KMS-11 (cell line): ENCODE data around the gene THPO.
"Not testable (repeated sequence)": the region's sequence is repeated elsewhere in the genome, so short reads cannot be mapped to it uniquely, and the experiment has no call there.

ENCODE experiments used
- H2AFZ ChIP-seq: fragments of 200-600 bp; sonication (generic); 2 replicates; pipeline ENCODE4 v1.6.1; 2016; ENCODE audit warnings: antibody characterized with exemption, mixed run types, low read depth
- H3K27ac ChIP-seq: fragments of 200-600 bp; sonication (generic); 2 replicates; pipeline ENCODE4 v1.6.1; 2016; ENCODE audit warnings: mild to moderate bottlenecking, mixed run types
- H3K27me3 ChIP-seq: fragments of 200-600 bp; sonication (generic); 2 replicates; pipeline ENCODE4 v1.6.1; 2017; ENCODE audit warnings: mild to moderate bottlenecking, low read depth, mixed run types, moderate library complexity; ENCODE audit not compliant: insufficient read depth
- H3K36me3 ChIP-seq: fragments of 200-600 bp; sonication (generic); 2 replicates; pipeline ENCODE4 v1.6.1; 2017; ENCODE audit warnings: mild to moderate bottlenecking, mixed run types; ENCODE audit not compliant: insufficient read depth
- H3K4me1 ChIP-seq: fragments of 200-600 bp; sonication (generic); 2 replicates; pipeline ENCODE4 v1.6.1; 2016; ENCODE audit warnings: mild to moderate bottlenecking, low read depth, mixed run types; ENCODE audit not compliant: poor library complexity, severe bottlenecking
- H3K4me2 ChIP-seq: fragments of 200-600 bp; sonication (generic); 2 replicates; pipeline ENCODE4 v1.7.0; 2016; ENCODE audit warnings: mild to moderate bottlenecking, mixed run types
- H3K4me3 ChIP-seq: fragments of 200-600 bp; sonication (generic); IDR thresholded peaks from 2 replicates; pipeline ENCODE4 v1.6.1; 2017; ENCODE audit warnings: low read depth, low read length, mixed read lengths; ENCODE audit not compliant: insufficient read depth
- H3K79me2 ChIP-seq: fragments of 200-600 bp; sonication (generic); 2 replicates; pipeline ENCODE4 v1.6.1; 2016; ENCODE audit warnings: low read depth, mixed run types; ENCODE audit not compliant: insufficient read depth
- H3K9ac ChIP-seq: fragments of 200-600 bp; sonication (generic); 2 replicates; pipeline ENCODE4 v1.6.1; 2016; ENCODE audit warnings: mild to moderate bottlenecking, mixed run types
- H4K20me1 ChIP-seq: fragments of 200-600 bp; sonication (generic); 2 replicates; pipeline ENCODE4 v1.6.1; 2016; ENCODE audit warnings: mild to moderate bottlenecking, mixed run types; ENCODE audit not compliant: insufficient read depth
- CTCF ChIP-seq: fragments of 200-600 bp; sonication (generic); conservative IDR thresholded peaks from 2 replicates; pipeline ENCODE4 v1.6.1; 2017; ENCODE audit warnings: low read depth, mild to moderate bottlenecking, antibody characterized with exemption, low read length, moderate library complexity, mixed read lengths

The THPO gene

GRCh38 chr3:184343200-184343876 lies 34.7 kb downstream of the THPO start:
- Histone ChIP-seq H3K4me3 (no peak overlapping the region), H2AFZ (no peak overlapping the region), H3K27ac (no peak overlapping the region), H3K4me1 (peaks cover 13% of the 10 kb centered on the region), H3K79me2 (no peaks in the 10 kb centered on the region), H3K4me2 (no peak overlapping the region), H3K27me3 (no peaks in the 10 kb centered on the region), H3K36me3 (no peaks in the 10 kb centered on the region), H3K9ac (no peak overlapping the region), H4K20me1 (no peaks in the 10 kb centered on the region)
- no peak for TF ChIP-seq CTCF

GRCh38 chr3:184341925-184342324 lies 36.1 kb downstream of the THPO start:
- no peak overlapping the region for H3K4me3 ChIP-seq
- no peak overlapping the region for H2AFZ ChIP-seq
- no peak overlapping the region for H3K9ac ChIP-seq
- H3K4me1 ChIP-seq = peaks cover 7% of the 10 kb centered on the region
- H3K27ac ChIP-seq = no peak overlapping the region
- no peaks in the 10 kb centered on the region for H3K36me3 ChIP-seq
- H3K27me3 ChIP-seq = no peaks in the 10 kb centered on the region
- H3K79me2 ChIP-seq = no peaks in the 10 kb centered on the region
- H4K20me1 ChIP-seq = no peaks in the 10 kb centered on the region
- TF ChIP-seq CTCF = no peak
- H3K4me2 ChIP-seq = no peak overlapping the region

- not testable (repeated sequence) for H4K20me1 ChIP-seq, H3K9ac ChIP-seq, H3K79me2 ChIP-seq, H3K4me3 ChIP-seq, H2AFZ ChIP-seq, H3K27ac ChIP-seq, H3K4me1 ChIP-seq, H3K27me3 ChIP-seq, H3K4me2 ChIP-seq, H3K36me3 ChIP-seq
These were observed 38.4 kb downstream of the THPO start for GRCh38 chr3:184339451-184340135.

GRCh38 chr3:184339001-184339400 lies 39.0 kb downstream of the THPO start:
- no peak for TF ChIP-seq CTCF
- Histone ChIP-seq H3K36me3 (peaks cover 6% of the 10 kb centered on the region; the same call in 1 of the 2 replicates), H3K4me1 (peaks cover 3% of the 10 kb centered on the region), H4K20me1 (no peaks in the 10 kb centered on the region), H3K27me3 (no peaks in the 10 kb centered on the region), H3K79me2 (no peaks in the 10 kb centered on the region), H3K4me2 (no peak overlapping the region), H3K27ac (no peak overlapping the region), H2AFZ (no peak overlapping the region), H3K4me3 (no peak overlapping the region), H3K9ac (no peak overlapping the region)

GRCh38 chr3:184338511-184338945 lies 39.5 kb downstream of the THPO start:
- no peak overlapping the region for H3K4me3 ChIP-seq
- peaks cover 6% of the 10 kb centered on the region; the same call in 1 of the 2 replicates for H3K36me3 ChIP-seq
- no peak overlapping the region for H2AFZ ChIP-seq
- TF ChIP-seq CTCF = no peak
- H3K79me2 ChIP-seq = no peaks in the 10 kb centered on the region
- H3K9ac ChIP-seq = no peak overlapping the region
- H3K4me1 ChIP-seq = peaks cover 3% of the 10 kb centered on the region
- H3K27ac ChIP-seq = no peak overlapping the region
- no peaks in the 10 kb centered on the region for H3K27me3 ChIP-seq
- no peaks in the 10 kb centered on the region for H4K20me1 ChIP-seq
- H3K4me2 ChIP-seq = no peak overlapping the region
